B cell (primary cell): ENCODE measurements around the gene PHLPP1. TPM values are rescaled to one million over a fixed set of nuclear protein-coding genes. Genes with fewer than 3 reads are reported as not detected.

ENCODE experiments used
- ATAC-seq: fragments of 200-7000 bp; cut with Tn5 transposase; one replicate; pipeline ENCODE4 v1.10.0; 2021; ENCODE audit warnings: low read depth, mild to moderate bottlenecking, moderate number of reproducible peaks, moderate library complexity
- CTCF ChIA-PET: fragments of 350-600 bp; sonication (Branson Sonifier 250); formaldehyde crosslinking; loops from one replicate; lab custom pipeline; 2021; ENCODE audit warnings: antibody characterized with exemption, inconsistent platforms; lab: Charles Lee
- POLR2A ChIA-PET: fragments of 350-600 bp; sonication (Branson Sonifier 250); formaldehyde crosslinking; loops from one replicate; lab custom pipeline; 2021; ENCODE audit warnings: antibody characterized with exemption; lab: Charles Lee
- DNase-seq: peaks from one replicate; pipeline ENCODE4 v3.0.0; 2013
- H2AFZ ChIP-seq: 2 replicates; pipeline ENCODE4 v1.6.1; 2012; ENCODE audit warnings: mild to moderate bottlenecking, low read depth, low read length; ENCODE audit not compliant: insufficient read depth, poor library complexity, severe bottlenecking
- H3K27ac ChIP-seq, 2 donors: 1 replicate in 1 of 2; 2 replicates in 1 of 2; pipeline ENCODE4 v1.5.1; 2012 to 2013; ENCODE audit warnings: low read length in 2 of 2, mild to moderate bottlenecking in 2 of 2, moderate library complexity in 1 of 2
- H3K27me3 ChIP-seq, 4 experiments: fragments of 200-600 bp in 1 of 4; sonication (generic) in 1 of 4; replicated peaks in 1 of 4; 1 replicate in 2 of 4; 2 replicates in 2 of 4; pipeline versions ENCODE4 v1.6.1 to v1.7.0; 2013 to 2016; ENCODE audit warnings: low read length in 3 of 4, mild to moderate bottlenecking in 2 of 4, mixed read lengths in 1 of 4, moderate library complexity in 1 of 4; ENCODE audit not compliant: insufficient read depth in 4 of 4, control insufficient read depth in 3 of 4; ENCODE audit errors: control extremely low read depth in 1 of 4
- H3K36me3 ChIP-seq, 2 experiments: replicated peaks in 1 of 2; 1 replicate in 1 of 2; 2 replicates in 1 of 2; pipeline versions ENCODE4 v1.6.1 to v1.7.1; 2013; ENCODE audit warnings: low read length in 1 of 2; ENCODE audit not compliant: insufficient read depth in 2 of 2, control insufficient read depth in 1 of 2; ENCODE audit errors: control extremely low read depth in 1 of 2, extremely low read depth in 1 of 2
- H3K4me1 ChIP-seq, 2 donors: fragments of 200-600 bp in 1 of 2; sonication (generic) in 1 of 2; 1 replicate in 1 of 2; 2 replicates in 1 of 2; pipeline versions ENCODE4 v1.5.1 to v1.6.1; 2013 to 2017; ENCODE audit warnings: low read length in 2 of 2; ENCODE audit not compliant: control insufficient read depth in 2 of 2, insufficient read depth in 2 of 2
- H3K4me2 ChIP-seq: replicated peaks from 2 replicates; pipeline ENCODE3; 2012; ENCODE audit warnings: mild to moderate bottlenecking, low read depth, low read length; ENCODE audit not compliant: poor library complexity, severe bottlenecking
- H3K4me3 ChIP-seq, 5 experiments: fragments of 200-600 bp in 1 of 5; sonication (generic) in 1 of 5; 1 replicate in 3 of 5; 2 replicates in 2 of 5; pipeline versions ENCODE4 v1.5.1 to v1.7.0; 2011 to 2016; ENCODE audit warnings: low read length in 4 of 5, mild to moderate bottlenecking in 4 of 5, low read depth in 2 of 5, control low read depth in 1 of 5, moderate library complexity in 1 of 5; ENCODE audit not compliant: insufficient read depth in 1 of 5; ENCODE audit errors: control extremely low read depth in 1 of 5, extremely low read depth in 1 of 5
- H3K79me2 ChIP-seq: fragments of 200-600 bp; sonication (generic); one replicate; pipeline ENCODE4 v1.6.0; 2016; ENCODE audit warnings: low read length; ENCODE audit not compliant: control insufficient read depth, insufficient read depth
- H3K9ac ChIP-seq: fragments of 200-600 bp; sonication (generic); 2 replicates; pipeline ENCODE4 v1.6.1; 2017; ENCODE audit warnings: mild to moderate bottlenecking, low read length, moderate library complexity
- H3K9me3 ChIP-seq, 3 donors: one replicate each; pipeline versions ENCODE4 v1.6.1 to v1.7.1; 2013; ENCODE audit warnings: low read length in 2 of 3; ENCODE audit not compliant: control insufficient read depth in 2 of 3, insufficient read depth in 1 of 3; ENCODE audit errors: control extremely low read depth in 1 of 3
- H4K20me1 ChIP-seq: 2 replicates; pipeline ENCODE4 v1.6.0; 2012; ENCODE audit warnings: mild to moderate bottlenecking, low read length; ENCODE audit not compliant: insufficient read depth, control insufficient read depth, poor library complexity, severe bottlenecking
- H3K27ac Mint-ChIP-seq: one replicate; pipeline ENCODE4 v1.8.0; 2021; ENCODE audit warnings: mixed read lengths
- H3K27me3 Mint-ChIP-seq: one replicate; pipeline ENCODE4 v1.8.0; 2021; ENCODE audit warnings: mixed read lengths
- H3K4me1 Mint-ChIP-seq: one replicate; pipeline ENCODE4 v1.8.0; 2021; ENCODE audit warnings: mixed read lengths
- H3K4me3 Mint-ChIP-seq: one replicate; pipeline ENCODE4 v1.8.0; 2021; ENCODE audit warnings: mixed read lengths
- H3K9me3 Mint-ChIP-seq: one replicate; pipeline ENCODE4 v1.8.0; 2022; ENCODE audit warnings: mixed read lengths; ENCODE audit not compliant: insufficient read depth
- CTCF ChIP-seq: fragments of 200-600 bp; IDR thresholded peaks from one replicate; pipeline ENCODE4 v1.8.0; 2022; ENCODE audit warnings: antibody characterized with exemption, mild to moderate bottlenecking
- EZH2 ChIP-seq: IDR thresholded peaks from 2 replicates; pipeline ENCODE4 v1.6.1; 2012; ENCODE audit warnings: borderline replicate concordance, low read depth, mild to moderate bottlenecking, moderate library complexity, low read length; ENCODE audit not compliant: insufficient read depth, poor library complexity, severe bottlenecking
- WGBS: methylation state at CpG from one replicate; pipeline ENCODE4 v1.1.5; 2013; ENCODE audit warnings: missing lambda C conversion rate; ENCODE audit not compliant: insufficient coverage; 5-methylcytosine and 5-hydroxymethylcytosine counted together
- intact Hi-C: fragments of 100-400 bp; cut with micrococcal nuclease; formaldehyde crosslinking; loops from one replicate; pipeline ENCODE4 v1.10.0; 2022
- polyA plus RNA-seq: library from polyadenylated mRNA; depleted of rRNA; stranded (reverse); fragments of >200 nt; gene quantifications from 2 replicates; pipeline ENCODE4 v1.2.3, GENCODE V29; 2012
- total RNA-seq, 2 donors: library from RNA; stranded (reverse); fragments of 120-200 nt in 1 of 2; gene quantifications; 1 replicate in 1 of 2; 2 replicates in 1 of 2; pipeline versions ENCODE4 v1.2.3 to v1.2.4, GENCODE V29; 2013 to 2022

PHLPP1 gene
- total and polyA plus RNA-seq, 2 donors (not counting 1 experiment from before 2014, with no cell fraction given), result 3.0 to 20.7 TPM

- Mint-ChIP-seq H3K27ac (no peak overlapping the region), H3K27me3 (no peaks in the 10 kb centered on the region), H3K4me3 (no peak overlapping the region), H3K4me1 (no peaks in the 10 kb centered on the region), H3K9me3 (no peaks in the 10 kb centered on the region)
- peaks cover 2 to 4% of the 10 kb centered on the region in 2 experiments for H3K36me3 ChIP-seq
- intact Hi-C loops, result no loop called here
- no peak for TF ChIP-seq CTCF
- no CpG with 5 or more reads among the region's 4 CpGs for WGBS
- H3K4me1 ChIP-seq, result no peaks in the 10 kb centered on the region
- no peak overlapping the region for H3K4me2 ChIP-seq
- DNase-seq (no peak), ATAC-seq (no peak)
- no peak overlapping the region for H2AFZ ChIP-seq
- ChIA-PET POLR2A (no interaction called here), CTCF (no interaction called here)
- no peaks in the 10 kb centered on the region for H3K9me3 ChIP-seq
- H4K20me1 ChIP-seq, result no peaks in the 10 kb centered on the region
- no peak overlapping the region for H3K27ac ChIP-seq
- no peaks in the 10 kb centered on the region for H3K27me3 ChIP-seq
- no peak overlapping the region for H3K4me3 ChIP-seq
- H3K9ac ChIP-seq, result no peak overlapping the region
- no peaks in the 10 kb centered on the region for H3K79me2 ChIP-seq
Observed at GRCh38 chr18:62860062-62860461, 144.7 kb downstream of the PHLPP1 start.

GRCh38 chr18:62862466-62862865 lies 147.1 kb downstream of the PHLPP1 start:
- peaks cover 2 to 4% of the 10 kb centered on the region in 2 experiments for H3K36me3 ChIP-seq
- ATAC-seq, result no peak
- H3K4me3 ChIP-seq, result no peak overlapping the region
- ChIA-PET CTCF (no interaction called here), POLR2A (no interaction called here)
- Mint-ChIP-seq H3K27me3 (no peaks in the 10 kb centered on the region), H3K27ac (no peak overlapping the region), H3K4me3 (no peak overlapping the region), H3K4me1 (no peaks in the 10 kb centered on the region), H3K9me3 (no peaks in the 10 kb centered on the region)
- no peak overlapping the region for H3K27ac ChIP-seq
- no peak for DNase-seq
- no peaks in the 10 kb centered on the region for H3K27me3 ChIP-seq
- H3K9me3 ChIP-seq, result no peaks in the 10 kb centered on the region
- intact Hi-C loops, result no loop called here
- WGBS, result no CpG with 5 or more reads among the region's 2 CpGs
- H2AFZ ChIP-seq, result no peak overlapping the region
- no peak overlapping the region for H3K9ac ChIP-seq
- no peaks in the 10 kb centered on the region for H3K4me1 ChIP-seq
- no peak for TF ChIP-seq CTCF
- no peak for TF ChIP-seq EZH2
- no peak overlapping the region for H3K4me2 ChIP-seq
- H4K20me1 ChIP-seq, result no peaks in the 10 kb centered on the region
- H3K79me2 ChIP-seq, result no peaks in the 10 kb centered on the region
